Lower lobe of right lung (tissue), 2 donors: Measurements from ENCODE around the gene NTM. TPM values are rescaled to one million over a fixed set of nuclear protein-coding genes. Genes with fewer than 3 reads are reported as not detected.

Experiments used
- ATAC-seq, 2 donors: fragments of 200-7000 bp; cut with Tn5 transposase; one replicate each; pipeline ENCODE4 v1.9.1; 2020 to 2022; ENCODE audit warnings: mild to moderate bottlenecking in 2 of 2, moderate library complexity in 2 of 2
- DNase-seq: peaks from one replicate; pipeline ENCODE4 v3.0.0-alpha.2; 2020
- H3K27ac ChIP-seq: fragments of 200-600 bp; one replicate; pipeline ENCODE4 v1.8.0; 2022
- H3K27me3 ChIP-seq: fragments of 200-600 bp; one replicate; pipeline ENCODE4 v1.8.0; 2022; ENCODE audit warnings: low read depth
- H3K36me3 ChIP-seq: fragments of 200-600 bp; one replicate; pipeline ENCODE4 v1.8.0; 2022; ENCODE audit warnings: mild to moderate bottlenecking
- H3K4me1 ChIP-seq: fragments of 200-600 bp; one replicate; pipeline ENCODE4 v1.8.0; 2022
- H3K4me3 ChIP-seq: fragments of 200-600 bp; one replicate; pipeline ENCODE4 v1.8.0; 2022; ENCODE audit warnings: mild to moderate bottlenecking
- H3K9me3 ChIP-seq: fragments of 200-600 bp; one replicate; pipeline ENCODE4 v1.8.0; 2022
- intact Hi-C: fragments of 100-400 bp; cut with DNase I; formaldehyde crosslinking; loops from one replicate; pipeline ENCODE4 v1.11.0; 2022
- total RNA-seq: library from RNA; stranded (reverse); fragmentation: NEBNext Ultra II Directional; extraction: Animal tissue kit (Norgen Biotek cat#: 25700); gene quantifications from one replicate; pipeline ENCODE4 v1.2.1, GENCODE V29; 2021
- TF ChIP-seq, protein P1 (sequence below): fragments of 200-600 bp; IDR thresholded peaks from one replicate; pipeline ENCODE4 v1.8.0; 2022; ENCODE audit warnings: antibody characterized with exemption, mild to moderate bottlenecking
- donor health status: DM: no; HTN: yes; CAD: no; lungs with severe emphysema.

NTM gene
- total RNA-seq, 1 donor from 2014 or later: 2.3 TPM

DNA sequence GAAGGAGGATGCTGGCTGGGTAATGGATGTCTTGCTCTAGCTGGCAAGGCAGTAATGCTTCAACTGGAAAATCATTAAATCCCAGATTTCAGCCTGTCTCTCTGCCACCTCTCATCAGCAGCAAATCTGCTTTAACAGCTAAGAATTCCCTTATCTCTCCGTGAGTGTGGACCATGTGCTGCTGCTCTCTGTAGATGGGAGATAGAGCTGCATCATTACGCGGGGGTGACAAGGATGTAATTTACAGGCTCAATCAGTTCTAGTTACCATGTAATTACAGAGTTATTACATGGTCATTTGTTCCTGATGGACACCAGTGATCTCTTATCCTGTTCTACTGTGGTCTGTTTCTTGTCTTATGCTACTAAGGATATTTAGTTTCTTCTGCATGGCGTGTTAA lies 665.4 kb downstream of the NTM start:
- ATAC-seq (no peak), DNase-seq (no peak)
- intact Hi-C loops: no loop called here
- Histone ChIP-seq H3K4me1 (no peaks in the 10 kb centered on the region), H3K9me3 (no peaks in the 10 kb centered on the region), H3K36me3 (no peaks in the 10 kb centered on the region), H3K4me3 (no peak overlapping the region), H3K27me3 (no peaks in the 10 kb centered on the region), H3K27ac (no peak overlapping the region)
- TF ChIP-seq, protein P1, sequence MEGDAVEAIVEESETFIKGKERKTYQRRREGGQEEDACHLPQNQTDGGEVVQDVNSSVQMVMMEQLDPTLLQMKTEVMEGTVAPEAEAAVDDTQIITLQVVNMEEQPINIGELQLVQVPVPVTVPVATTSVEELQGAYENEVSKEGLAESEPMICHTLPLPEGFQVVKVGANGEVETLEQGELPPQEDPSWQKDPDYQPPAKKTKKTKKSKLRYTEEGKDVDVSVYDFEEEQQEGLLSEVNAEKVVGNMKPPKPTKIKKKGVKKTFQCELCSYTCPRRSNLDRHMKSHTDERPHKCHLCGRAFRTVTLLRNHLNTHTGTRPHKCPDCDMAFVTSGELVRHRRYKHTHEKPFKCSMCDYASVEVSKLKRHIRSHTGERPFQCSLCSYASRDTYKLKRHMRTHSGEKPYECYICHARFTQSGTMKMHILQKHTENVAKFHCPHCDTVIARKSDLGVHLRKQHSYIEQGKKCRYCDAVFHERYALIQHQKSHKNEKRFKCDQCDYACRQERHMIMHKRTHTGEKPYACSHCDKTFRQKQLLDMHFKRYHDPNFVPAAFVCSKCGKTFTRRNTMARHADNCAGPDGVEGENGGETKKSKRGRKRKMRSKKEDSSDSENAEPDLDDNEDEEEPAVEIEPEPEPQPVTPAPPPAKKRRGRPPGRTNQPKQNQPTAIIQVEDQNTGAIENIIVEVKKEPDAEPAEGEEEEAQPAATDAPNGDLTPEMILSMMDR: no peak

DNA sequence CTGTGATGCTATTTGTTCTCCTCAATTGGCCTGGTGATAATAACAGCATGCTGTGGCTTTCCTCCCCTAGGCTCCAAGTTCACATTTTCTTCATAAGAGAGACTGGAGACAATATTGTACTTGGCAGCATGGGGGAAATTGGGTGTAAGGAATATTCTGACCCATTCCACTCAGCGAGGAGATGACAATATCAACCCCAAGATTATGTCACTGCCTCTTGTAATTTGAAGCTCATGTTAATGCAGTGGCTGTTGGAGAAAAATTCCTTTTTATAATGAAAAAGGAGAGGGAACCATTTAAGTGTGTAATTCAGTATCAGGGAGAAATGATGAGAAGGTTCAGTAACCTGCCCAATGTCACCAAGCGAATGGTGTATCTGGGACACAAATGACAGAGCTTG lies 665.8 kb downstream of the NTM start:
- no peak for ATAC-seq
- intact Hi-C loops: no loop called here
- no peak overlapping the region for H3K27ac ChIP-seq

DNA sequence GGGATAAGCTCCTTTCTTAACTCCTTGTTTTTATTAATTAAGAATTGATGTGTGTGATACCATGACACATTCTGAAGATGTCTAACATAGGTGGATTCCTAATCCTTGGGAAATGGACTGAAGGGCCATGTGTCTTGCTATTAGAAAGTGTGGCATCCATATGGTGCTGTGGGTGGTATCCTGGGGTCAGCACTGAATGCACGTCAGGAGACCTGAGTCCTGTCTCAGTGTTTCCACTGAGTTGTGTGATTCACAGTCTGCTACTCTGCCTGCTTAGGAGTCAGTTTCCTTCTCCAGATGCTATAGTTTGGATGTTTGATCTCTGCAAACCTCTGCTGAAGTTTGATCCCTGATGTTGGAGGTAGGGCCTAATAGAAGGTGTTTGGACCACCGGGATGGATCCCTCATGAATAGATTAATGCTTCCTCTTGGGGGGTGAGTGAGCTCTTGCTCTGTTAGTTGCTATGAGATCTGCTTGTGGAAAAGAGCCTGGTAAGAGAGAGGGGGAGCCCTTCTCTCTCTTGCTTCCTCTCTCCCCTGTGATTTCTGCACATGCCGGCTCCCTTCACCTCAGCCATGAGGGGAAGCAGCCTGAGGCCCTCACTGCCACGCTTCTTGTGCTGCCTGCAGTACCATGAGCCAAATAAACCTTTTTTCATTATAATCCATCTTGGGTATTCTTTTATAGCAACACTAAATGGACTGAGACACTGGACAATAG lies 666.5 kb downstream of the NTM start:
- TF ChIP-seq, protein P1: no peak
- no peaks in the 10 kb centered on the region for H3K36me3 ChIP-seq
- no peak overlapping the region for H3K4me3 ChIP-seq
- no peaks in the 10 kb centered on the region for H3K27me3 ChIP-seq
- intact Hi-C loops: no loop called here
- H3K27ac ChIP-seq: no peak overlapping the region
- no peak for ATAC-seq
- DNase-seq: no peak
- no peaks in the 10 kb centered on the region for H3K9me3 ChIP-seq
- H3K4me1 ChIP-seq: no peaks in the 10 kb centered on the region

More for the DNA sequence above, 665.8 kb downstream of the NTM start:
- no peaks in the 10 kb centered on the region for H3K9me3 ChIP-seq
- H3K36me3 ChIP-seq: no peaks in the 10 kb centered on the region
- no peaks in the 10 kb centered on the region for H3K27me3 ChIP-seq
- TF ChIP-seq, protein P1: no peak
- no peaks in the 10 kb centered on the region for H3K4me1 ChIP-seq
- no peak overlapping the region for H3K4me3 ChIP-seq
- no peak for DNase-seq

DNA sequence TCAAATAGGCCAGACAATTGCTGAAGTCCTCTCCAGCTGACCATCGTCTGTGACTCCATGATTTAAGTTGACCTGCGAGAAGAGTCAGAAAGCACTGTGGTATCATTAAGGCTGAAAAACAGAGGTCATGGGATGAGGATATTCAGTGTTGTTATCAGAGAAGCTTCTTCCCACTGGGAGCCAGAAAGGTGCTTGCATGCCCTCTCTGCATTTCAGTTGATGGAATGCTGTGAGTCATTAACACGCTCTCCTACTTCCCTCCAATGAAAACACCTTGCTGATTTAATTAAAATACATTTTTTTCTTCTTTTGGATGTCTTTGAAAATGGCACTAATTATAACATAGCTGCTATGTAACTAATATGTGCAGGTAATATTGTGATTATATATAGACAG lies 667.0 kb downstream of the NTM start:
- intact Hi-C loops: no loop called here
- Histone ChIP-seq H3K4me3 (no peak overlapping the region), H3K4me1 (no peaks in the 10 kb centered on the region), H3K9me3 (no peaks in the 10 kb centered on the region), H3K27ac (no peak overlapping the region), H3K27me3 (no peaks in the 10 kb centered on the region), H3K36me3 (no peaks in the 10 kb centered on the region)
- no peak for DNase-seq
- TF ChIP-seq, protein P1: no peak
- no peak for ATAC-seq

DNA sequence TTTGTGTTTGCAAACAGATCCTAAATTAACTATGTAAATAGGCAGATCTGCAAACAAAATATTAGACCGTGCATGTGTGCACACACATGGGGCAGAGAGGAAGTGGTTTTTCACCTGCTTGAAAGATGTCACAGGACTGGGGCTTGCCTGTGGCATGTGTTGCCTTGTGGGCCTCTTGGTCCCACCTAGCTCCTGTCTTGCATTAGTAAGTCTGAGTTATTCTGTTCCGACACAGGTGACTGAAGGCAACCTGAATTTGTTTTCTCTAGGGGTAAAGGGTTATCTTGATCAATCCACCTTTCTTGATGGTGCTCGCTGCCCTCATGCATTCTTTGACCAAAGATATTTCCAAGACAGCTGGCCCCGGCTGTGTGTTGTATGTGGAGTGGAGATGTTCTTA lies 667.5 kb downstream of the NTM start:
- intact Hi-C loops: no loop called here
- ATAC-seq: no peak

More for the DNA sequence above, 667.5 kb downstream of the NTM start:
- Histone ChIP-seq H3K9me3 (no peaks in the 10 kb centered on the region), H3K27me3 (no peaks in the 10 kb centered on the region), H3K4me3 (no peak overlapping the region), H3K4me1 (no peaks in the 10 kb centered on the region), H3K27ac (no peak overlapping the region), H3K36me3 (no peaks in the 10 kb centered on the region)
- DNase-seq: no peak
- TF ChIP-seq, protein P1: no peak
